Smooth muscle cell (in vitro differentiated cells): ENCODE results near the gene TACC2. TPM values are rescaled to one million over a fixed set of nuclear protein-coding genes. Genes with fewer than 3 reads are reported as not detected.

ENCODE experiments used
- DNase-seq: peaks from one replicate; lab custom pipeline; 2025; ENCODE audit not compliant: unreplicated experiment; lab: John Stamatoyannopoulos, UW
- H2AFZ ChIP-seq: fragments of 200-600 bp; sonication (generic); 2 replicates; pipeline ENCODE4 v1.6.0; 2016; ENCODE audit warnings: antibody characterized with exemption, low read depth, mild to moderate bottlenecking
- H3F3A ChIP-seq: fragments of 200-600 bp; sonication (generic); 2 replicates; pipeline ENCODE4 v1.6.0; 2017; ENCODE audit warnings: antibody characterized with exemption, low read depth
- H3K27ac ChIP-seq: fragments of 200-600 bp; sonication (generic); 2 replicates; pipeline ENCODE4 v1.5.1; 2016; ENCODE audit warnings: low read depth, mild to moderate bottlenecking
- H3K27me3 ChIP-seq: fragments of 200-600 bp; sonication (generic); 2 replicates; pipeline ENCODE4 v1.6.1; 2016; ENCODE audit warnings: low read depth, mild to moderate bottlenecking
- H3K36me3 ChIP-seq: fragments of 200-600 bp; sonication (generic); 2 replicates; pipeline ENCODE4 v1.5.1; 2016; ENCODE audit warnings: low read depth
- H3K4me1 ChIP-seq: fragments of 200-600 bp; sonication (generic); 2 replicates; pipeline ENCODE4 v1.5.1; 2016; ENCODE audit warnings: low read depth
- H3K4me2 ChIP-seq: fragments of 200-600 bp; sonication (generic); 2 replicates; pipeline ENCODE4 v1.6.0; 2016; ENCODE audit warnings: mild to moderate bottlenecking
- H3K4me3 ChIP-seq: fragments of 200-600 bp; sonication (generic); 2 replicates; pipeline ENCODE4 v1.5.1; 2016; ENCODE audit warnings: mild to moderate bottlenecking
- H3K79me2 ChIP-seq: fragments of 200-600 bp; sonication (generic); 2 replicates; pipeline ENCODE4 v1.6.0; 2016; ENCODE audit warnings: low read depth, mild to moderate bottlenecking
- H3K9ac ChIP-seq: fragments of 200-600 bp; sonication (generic); 2 replicates; pipeline ENCODE4 v1.6.0; 2016; ENCODE audit warnings: low read depth
- H3K9me3 ChIP-seq: fragments of 200-600 bp; sonication (generic); replicated peaks from 2 replicates; pipeline ENCODE4 v1.5.1; 2016; ENCODE audit warnings: low read depth
- H4K20me1 ChIP-seq: fragments of 200-600 bp; sonication (generic); 2 replicates; pipeline ENCODE4 v1.6.0; 2016; ENCODE audit warnings: low read depth
- CTCF ChIP-seq: fragments of 200-600 bp; sonication (generic); IDR thresholded peaks from 2 replicates; pipeline ENCODE4 v1.5.1; 2017; ENCODE audit warnings: borderline replicate concordance, mild to moderate bottlenecking, antibody characterized with exemption; ENCODE audit not compliant: insufficient read depth, poor library complexity, severe bottlenecking
- WGBS: methylation state at CpG from one replicate; pipeline ENCODE4 v1.1.7; 2016; ENCODE audit warnings: low lambda C conversion rate; 5-methylcytosine and 5-hydroxymethylcytosine counted together
- polyA plus RNA-seq: library from polyadenylated mRNA; unstranded; fragments of >200 nt; fragmentation: Nextera tagmentation; extraction: Ambion mirVana; gene quantifications from 2 replicates; pipeline ENCODE4 v1.2.1, GENCODE V29; 2016
- total RNA-seq: library from RNA; depleted of rRNA; stranded (reverse); fragments of >200 nt; gene quantifications from 2 replicates; pipeline ENCODE4 v1.2.3, GENCODE V29; 2014

The TACC2 gene
- total and polyA plus RNA-seq, 2 experiments from 2014 or later: 2.8 to 7.6 TPM

GRCh38 chr10:122007415-122007814 lies 18.5 kb downstream of the TACC2 start:
- H3K27ac ChIP-seq: no peak overlapping the region
- H2AFZ ChIP-seq: no peak overlapping the region
- no peak overlapping the region for H3K4me3 ChIP-seq
- no peaks in the 10 kb centered on the region for H3K36me3 ChIP-seq
- no peaks in the 10 kb centered on the region for H3K4me1 ChIP-seq
- no peaks in the 10 kb centered on the region for H3K9me3 ChIP-seq
- no peaks in the 10 kb centered on the region for H3K79me2 ChIP-seq
- WGBS: 80% methylated on average over 3 of the region's 3 CpGs
- H3K9ac ChIP-seq: no peak overlapping the region
- no peak overlapping the region for H3K4me2 ChIP-seq
- H3F3A ChIP-seq: no peaks in the 10 kb centered on the region
- H4K20me1 ChIP-seq: no peaks in the 10 kb centered on the region
- no peaks in the 10 kb centered on the region for H3K27me3 ChIP-seq
- no peak for DNase-seq
- TF ChIP-seq CTCF: no peak

GRCh38 chr10:122010405-122011050 lies 21.6 kb downstream of the TACC2 start:
- H3K27me3 ChIP-seq: no peaks in the 10 kb centered on the region
- WGBS: 79% methylated on average over 4 of the region's 4 CpGs
- no peak overlapping the region for H3K4me3 ChIP-seq
- H3F3A ChIP-seq: no peaks in the 10 kb centered on the region
- no peaks in the 10 kb centered on the region for H3K36me3 ChIP-seq
- no peaks in the 10 kb centered on the region for H3K4me1 ChIP-seq
- H3K9me3 ChIP-seq: no peaks in the 10 kb centered on the region
- DNase-seq: no peak
- no peaks in the 10 kb centered on the region for H4K20me1 ChIP-seq
- H2AFZ ChIP-seq: no peak overlapping the region
- no peak overlapping the region for H3K4me2 ChIP-seq
- no peak for TF ChIP-seq CTCF
- H3K9ac ChIP-seq: no peak overlapping the region
- H3K79me2 ChIP-seq: no peaks in the 10 kb centered on the region
- no peak overlapping the region for H3K27ac ChIP-seq

- no peaks in the 10 kb centered on the region for H3K4me1 ChIP-seq
- no peak overlapping the region for H2AFZ ChIP-seq
- no peaks in the 10 kb centered on the region for H3K79me2 ChIP-seq
- DNase-seq: no peak
- no peak for TF ChIP-seq CTCF
- H3K9ac ChIP-seq: no peak overlapping the region
- no peak overlapping the region for H3K27ac ChIP-seq
- no peaks in the 10 kb centered on the region for H3K36me3 ChIP-seq
- no peaks in the 10 kb centered on the region for H4K20me1 ChIP-seq
- H3K9me3 ChIP-seq: no peaks in the 10 kb centered on the region
- no peaks in the 10 kb centered on the region for H3F3A ChIP-seq
- no peak overlapping the region for H3K4me2 ChIP-seq
- H3K27me3 ChIP-seq: no peaks in the 10 kb centered on the region
- no peak overlapping the region for H3K4me3 ChIP-seq
- 91% methylated on average over 5 of the region's 5 CpGs for WGBS
Measured at GRCh38 chr10:122012731-122013130, 23.8 kb downstream of the TACC2 start.

GRCh38 chr10:122013311-122013780 lies 24.4 kb downstream of the TACC2 start:
- Histone ChIP-seq H3K4me2 (no peak overlapping the region), H3K9me3 (no peaks in the 10 kb centered on the region), H4K20me1 (no peaks in the 10 kb centered on the region), H2AFZ (no peak overlapping the region), H3K36me3 (no peaks in the 10 kb centered on the region), H3K4me1 (peaks cover 4% of the 10 kb centered on the region), H3K9ac (no peak overlapping the region), H3F3A (no peaks in the 10 kb centered on the region), H3K27ac (no peak overlapping the region), H3K4me3 (no peak overlapping the region), H3K27me3 (no peaks in the 10 kb centered on the region), H3K79me2 (no peaks in the 10 kb centered on the region)
- 75% methylated on average over 8 of the region's 8 CpGs for WGBS
- DNase-seq: no peak
- TF ChIP-seq CTCF: no peak
